Stimulated activated CD4-positive, alpha-beta T cell treated with anti-CD3 and anti-CD28 coated beads, Interleukin-1b, Interleukin-23, amount 100 ng/mL, for 48 hours (primary cell): ENCODE results near the gene LAT.
A peak's percentile ranks its signal among the peaks of the same experiment; 100 is the strongest.
"Not testable (repeated sequence)": the region's sequence is repeated elsewhere in the genome, so short reads cannot be mapped to it uniquely, and the experiment has no call there.

ENCODE experiments used
- DNase-seq: peaks from one replicate; pipeline ENCODE4 v3.0.0-alpha.2; 2020

Gene LAT

GRCh38 chr16:28977703-28978662 lies 6.9 kb upstream of the LAT start:
- no peak for DNase-seq

- not testable (repeated sequence) for DNase-seq
These were observed 4.5 kb upstream of the LAT start for GRCh38 chr16:28980330-28980729.

DNA sequence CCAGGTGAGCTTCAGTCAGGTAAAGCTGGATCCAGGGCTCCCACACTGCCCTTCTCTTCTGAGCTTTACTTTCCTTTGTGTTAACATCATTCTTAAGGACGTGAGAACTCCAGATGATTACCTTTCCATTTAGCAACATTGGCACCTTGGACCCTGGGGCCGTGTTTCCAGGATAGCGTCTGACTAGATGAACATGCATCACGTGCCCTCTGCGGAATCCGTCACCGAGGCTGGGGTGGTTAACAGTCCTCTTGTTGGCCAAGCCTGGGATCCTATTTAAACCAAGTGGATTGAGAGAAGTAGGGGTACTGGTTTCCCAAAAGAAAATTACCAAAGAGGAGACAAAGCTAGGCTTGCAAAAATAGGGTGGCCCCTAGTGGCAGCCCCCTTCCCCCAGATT lies 3.9 kb upstream of the LAT start:
- no peak for DNase-seq

DNA sequence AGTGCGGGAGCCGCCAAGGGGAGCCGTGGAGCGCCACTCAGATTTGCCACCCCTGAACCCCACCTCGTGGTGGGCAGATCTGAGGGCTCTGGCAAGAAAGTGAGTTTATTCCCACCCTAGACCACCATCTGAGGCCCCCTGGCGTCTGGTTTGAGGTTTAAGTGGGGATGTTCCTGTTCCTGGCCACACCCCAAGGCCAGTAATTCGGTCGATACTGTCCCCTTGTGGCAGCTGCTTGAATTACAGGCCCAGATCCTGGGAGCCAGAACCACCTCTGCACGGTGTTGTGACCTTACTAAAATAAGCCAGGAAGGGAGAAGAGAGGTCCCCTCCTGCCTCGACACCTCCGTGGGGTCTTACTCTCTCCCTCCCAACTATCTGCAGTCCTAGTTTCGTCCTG lies 3.3 kb upstream of the LAT start:
- DNase-seq: peak; percentile 67

DNA sequence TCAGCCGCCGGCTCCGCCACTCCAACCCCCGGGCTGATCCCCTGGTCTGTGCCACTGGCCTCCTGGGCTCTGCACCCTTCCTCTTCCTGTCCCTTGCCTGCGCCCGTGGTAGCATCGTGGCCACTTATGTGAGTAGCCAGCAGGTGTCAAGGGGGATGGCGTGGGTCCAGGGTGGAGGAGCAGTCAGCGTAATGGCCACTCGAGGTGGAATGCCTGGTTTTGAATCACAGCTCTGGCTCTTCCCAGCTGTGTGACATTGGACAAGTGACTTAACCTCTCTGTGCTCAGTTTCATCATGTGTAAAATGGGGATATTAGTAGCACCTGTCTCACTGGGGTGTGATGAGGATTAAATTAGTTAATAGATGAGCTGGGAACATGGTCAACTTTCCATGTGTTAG lies 2.4 kb upstream of the LAT start:
- DNase-seq: no peak

- no peak for DNase-seq
These were observed 1.9 kb upstream of the LAT start for GRCh38 chr16:28982949-28983348.

DNA sequence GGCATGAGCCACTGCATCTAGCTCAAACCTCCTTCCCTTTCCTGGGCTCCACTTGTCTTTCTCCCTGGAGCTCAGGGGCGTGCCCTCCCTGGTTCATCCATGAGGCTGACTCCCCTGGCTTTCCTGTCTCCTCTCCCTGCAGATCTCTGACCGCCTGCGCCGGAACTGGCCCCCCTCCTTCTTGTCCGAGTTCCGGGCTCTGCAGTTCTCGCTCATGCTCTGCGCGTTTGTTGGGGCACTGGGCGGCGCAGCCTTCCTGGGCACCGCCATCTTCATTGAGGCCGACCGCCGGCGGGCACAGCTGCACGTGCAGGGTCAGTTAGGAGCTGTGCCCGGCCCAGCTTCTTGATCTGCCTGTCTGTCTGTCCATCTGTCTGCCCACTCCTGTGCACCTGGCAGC lies 1.2 kb upstream of the LAT start:
- DNase-seq: no peak

DNA sequence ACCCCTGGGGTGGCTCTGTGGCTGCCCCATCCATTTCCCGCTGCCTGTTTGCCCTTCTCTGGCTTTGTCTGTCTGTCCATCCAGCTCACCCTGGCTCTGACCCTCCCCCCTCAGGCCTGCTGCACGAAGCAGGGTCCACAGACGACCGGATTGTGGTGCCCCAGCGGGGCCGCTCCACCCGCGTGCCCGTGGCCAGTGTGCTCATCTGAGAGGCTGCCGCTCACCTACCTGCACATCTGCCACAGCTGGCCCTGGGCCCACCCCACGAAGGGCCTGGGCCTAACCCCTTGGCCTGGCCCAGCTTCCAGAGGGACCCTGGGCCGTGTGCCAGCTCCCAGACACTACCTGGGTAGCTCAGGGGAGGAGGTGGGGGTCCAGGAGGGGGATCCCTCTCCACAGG lies 761 bp upstream of the LAT start:
- DNase-seq: no peak

DNA sequence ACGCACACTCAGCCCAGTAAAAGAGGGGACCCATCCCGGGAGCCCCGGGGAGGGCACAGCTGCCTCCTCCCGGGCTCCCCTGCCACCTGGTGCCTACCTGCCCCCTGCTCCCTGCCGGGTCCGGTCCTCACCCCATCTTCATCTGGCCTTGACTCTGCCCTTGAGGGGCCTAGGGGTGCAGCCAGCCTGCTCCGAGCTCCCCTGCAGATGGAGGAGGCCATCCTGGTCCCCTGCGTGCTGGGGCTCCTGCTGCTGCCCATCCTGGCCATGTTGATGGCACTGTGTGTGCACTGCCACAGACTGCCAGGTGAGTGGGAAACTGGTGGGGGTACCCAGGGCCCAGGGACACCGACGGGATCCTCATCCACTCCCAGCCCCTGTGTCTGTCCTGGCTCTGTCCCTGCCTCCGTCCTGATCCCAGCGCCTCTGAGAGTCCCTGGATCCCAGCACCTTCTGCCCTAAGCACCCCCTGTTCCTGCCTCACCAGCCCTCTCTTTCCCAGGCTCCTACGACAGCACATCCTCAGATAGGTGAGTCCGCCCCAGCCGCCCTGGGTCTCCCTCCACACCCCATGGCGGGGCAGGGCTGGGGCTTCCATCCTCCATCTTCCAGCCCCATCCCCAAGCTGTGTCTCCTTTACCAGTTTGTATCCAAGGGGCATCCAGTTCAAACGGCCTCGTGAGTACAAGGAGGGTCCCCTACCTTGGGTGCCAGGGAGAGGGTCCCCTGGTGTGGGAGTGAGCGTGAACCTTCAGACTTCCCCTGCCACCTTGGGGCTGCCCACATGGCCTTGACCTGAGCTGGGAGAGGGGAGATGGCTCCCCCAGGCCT lies 574 bp downstream of the LAT start:
- DNase-seq: no peak

DNA sequence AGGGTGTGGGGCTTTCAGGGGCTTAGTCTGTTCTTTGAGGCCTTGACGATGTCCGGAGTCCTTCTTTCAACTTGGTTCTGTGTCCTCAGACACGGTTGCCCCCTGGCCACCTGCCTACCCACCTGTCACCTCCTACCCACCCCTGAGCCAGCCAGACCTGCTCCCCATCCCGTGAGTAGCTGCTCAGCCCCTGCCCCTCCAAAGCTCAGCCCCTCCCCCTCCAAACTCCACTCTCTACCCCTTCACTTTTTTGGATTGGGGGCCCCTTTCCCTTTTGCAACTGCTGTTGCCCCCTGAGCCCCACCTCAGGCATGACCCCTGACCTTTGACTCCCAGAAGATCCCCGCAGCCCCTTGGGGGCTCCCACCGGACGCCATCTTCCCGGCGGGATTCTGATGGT lies 1.2 kb downstream of the LAT start:
- no peak for DNase-seq

DNA sequence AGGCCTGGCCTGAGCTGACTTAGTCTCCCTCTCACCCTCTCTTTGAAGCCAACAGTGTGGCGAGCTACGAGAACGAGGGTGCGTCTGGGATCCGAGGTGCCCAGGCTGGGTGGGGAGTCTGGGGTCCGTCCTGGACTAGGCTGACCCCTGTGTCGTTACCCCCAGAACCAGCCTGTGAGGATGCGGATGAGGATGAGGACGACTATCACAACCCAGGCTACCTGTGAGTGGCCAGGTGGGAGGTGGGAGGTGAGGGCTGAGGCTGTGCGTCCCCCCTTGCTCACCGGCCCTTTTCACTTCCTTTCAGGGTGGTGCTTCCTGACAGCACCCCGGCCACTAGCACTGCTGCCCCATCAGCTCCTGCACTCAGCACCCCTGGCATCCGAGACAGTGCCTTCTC lies 1.6 kb downstream of the LAT start:
- DNase-seq: no peak

GRCh38 chr16:28987170-28987853 lies 2.5 kb downstream of the LAT start:
- DNase-seq: no peak

- no peak for DNase-seq
These were observed 4.5 kb downstream of the LAT start for GRCh38 chr16:28989363-28989762.

DNA sequence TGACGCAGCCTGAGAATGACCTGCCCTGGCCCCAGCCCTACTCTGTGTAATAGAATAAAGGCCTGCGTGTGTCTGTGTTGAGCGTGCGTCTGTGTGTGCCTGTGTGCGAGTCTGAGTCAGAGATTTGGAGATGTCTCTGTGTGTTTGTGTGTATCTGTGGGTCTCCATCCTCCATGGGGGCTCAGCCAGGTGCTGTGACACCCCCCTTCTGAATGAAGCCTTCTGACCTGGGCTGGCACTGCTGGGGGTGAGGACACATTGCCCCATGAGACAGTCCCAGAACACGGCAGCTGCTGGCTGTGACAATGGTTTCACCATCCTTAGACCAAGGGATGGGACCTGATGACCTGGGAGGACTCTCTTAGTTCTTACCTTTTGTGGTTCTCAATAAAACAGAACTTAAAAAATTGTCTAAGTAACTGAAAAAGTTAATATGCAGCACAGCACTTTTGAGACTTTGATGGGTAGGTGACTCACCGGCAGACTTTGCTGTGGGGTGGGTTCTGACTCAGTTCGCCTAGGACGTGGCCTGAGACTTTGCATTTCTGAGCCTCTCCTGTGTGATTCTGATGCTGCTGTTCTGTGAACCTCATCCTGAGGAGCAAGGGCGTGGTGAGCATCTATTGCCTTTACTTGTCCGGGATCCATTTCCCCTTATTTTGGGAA lies 5.7 kb downstream of the LAT start:
- peak; percentile 82 for DNase-seq

DNA sequence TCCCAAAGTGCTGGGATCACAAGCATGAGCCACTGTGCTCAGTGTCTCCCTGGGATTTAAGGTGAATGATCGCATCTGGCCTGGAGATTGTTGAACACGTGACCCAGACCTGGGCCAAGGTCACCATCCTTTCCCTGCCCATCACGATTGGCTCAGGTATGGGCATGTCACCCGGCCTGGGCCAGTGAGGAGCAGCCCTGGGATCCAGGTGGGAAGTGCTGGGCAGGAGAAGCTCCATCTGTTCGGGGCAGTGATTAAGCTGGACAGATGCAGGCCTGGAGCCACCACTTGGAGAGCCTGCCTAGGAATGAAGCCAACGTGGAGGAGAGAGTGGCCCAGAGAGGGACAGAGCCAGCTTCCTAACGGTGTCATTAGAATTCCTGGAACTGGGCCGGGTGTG lies 6.8 kb downstream of the LAT start:
- DNase-seq: no peak

DNA sequence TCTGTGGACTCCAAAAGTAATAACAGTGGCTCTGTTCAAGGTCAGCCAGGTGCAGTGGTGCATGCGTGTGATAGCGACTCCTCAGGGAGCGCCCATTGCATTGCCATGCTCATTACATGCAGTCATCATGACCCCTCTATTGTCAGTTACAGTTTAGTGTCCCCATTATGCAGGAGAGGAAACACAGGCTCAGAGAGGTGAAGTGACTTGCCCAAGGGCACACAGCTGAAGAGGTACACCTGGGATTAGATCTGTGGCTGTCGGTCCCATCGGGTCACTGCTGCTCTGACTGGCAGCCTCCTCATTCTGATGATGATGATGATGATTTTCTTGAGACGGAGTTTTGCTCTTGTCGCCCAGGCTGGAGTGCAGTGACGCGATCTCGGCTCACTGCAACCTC lies 7.6 kb downstream of the LAT start:
- DNase-seq: no peak

- no peak for DNase-seq
These were observed 14.0 kb downstream of the LAT start for GRCh38 chr16:28998837-28999236.

GRCh38 chr16:28999577-28999976 lies 14.7 kb downstream of the LAT start:
- no peak for DNase-seq

DNA sequence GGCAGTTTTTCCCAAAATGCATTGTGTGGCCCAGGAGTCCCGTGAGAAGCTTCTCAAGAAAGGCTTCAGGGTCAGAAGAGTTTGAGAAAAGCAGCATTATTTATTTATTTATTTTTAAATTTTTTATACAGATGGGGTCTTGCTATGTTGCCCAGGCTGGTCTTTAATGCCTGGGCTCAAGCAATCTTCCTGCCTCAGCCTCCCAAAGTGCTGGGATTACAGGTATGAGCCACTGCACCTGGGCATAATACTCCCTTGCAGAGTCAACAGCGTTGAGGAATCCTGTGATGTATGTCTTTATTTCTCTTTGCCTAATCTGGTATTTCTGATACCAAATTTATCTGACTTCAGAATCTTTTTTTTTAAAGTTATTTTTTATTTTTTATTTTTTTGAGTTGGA lies 15.2 kb downstream of the LAT start:
- no peak for DNase-seq

DNA sequence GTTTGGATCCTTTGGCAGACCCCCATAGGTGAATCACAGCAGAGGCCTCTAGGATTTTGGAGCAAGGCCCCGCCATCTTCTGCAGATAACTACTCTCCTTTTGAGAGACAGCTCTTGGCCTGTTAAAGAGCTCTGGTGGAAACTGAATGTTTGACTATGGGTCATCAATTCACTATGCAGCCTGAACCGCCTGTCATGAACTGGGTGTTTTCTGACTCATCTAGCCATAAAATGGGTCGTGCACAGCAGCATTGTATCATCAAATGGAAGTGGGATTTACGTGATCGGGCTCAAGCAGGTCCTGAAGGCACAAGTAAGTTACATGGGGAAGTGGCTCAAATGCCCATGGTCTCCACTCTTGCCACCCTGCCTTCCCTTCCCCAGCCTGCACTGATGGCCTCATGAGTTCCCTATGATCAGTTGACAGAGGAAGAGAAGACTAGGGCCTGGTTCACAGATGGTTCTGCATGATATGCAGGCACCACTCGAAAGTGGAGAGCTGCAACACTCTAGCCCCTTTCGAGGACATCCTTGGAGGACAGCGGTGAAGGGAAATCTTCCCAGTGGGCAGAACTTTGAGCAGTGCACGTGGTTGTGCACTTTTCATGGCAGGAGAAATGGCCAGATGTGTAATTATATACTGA lies 19.8 kb downstream of the LAT start:
- not testable (repeated sequence) for DNase-seq

GRCh38 chr16:29007730-29008593 lies 23.1 kb downstream of the LAT start:
- peak; percentile 86 for DNase-seq
